Stimulated activated CD4-positive, alpha-beta T cell treated with anti-CD3 and anti-CD28 coated beads, Interleukin-1b, Interleukin-23, amount 100 ng/mL, for 24 hours (primary cell): ENCODE data around the gene CFTR.

Experiments used
- DNase-seq, 4 experiments: peaks; one replicate each; pipeline ENCODE4 v3.0.0-alpha.2; 2020; ENCODE audit warnings: low read depth in 4 of 4, low spot score in 1 of 4

The CFTR gene

GRCh38 chr7:117645481-117646165, 165.8 kb downstream of the CFTR start:
- DNase-seq, result no peak

GRCh38 chr7:117648203-117648866, 168.5 kb downstream of the CFTR start:
- no peak for DNase-seq

- DNase-seq, result no peak
Observed at GRCh38 chr7:117652943-117653680, 173.3 kb downstream of the CFTR start.

GRCh38 chr7:117654780-117655179, 175.0 kb downstream of the CFTR start:
- DNase-seq, result no peak

GRCh38 chr7:117656806-117657205, 177.0 kb downstream of the CFTR start:
- DNase-seq, result no peak

GRCh38 chr7:117659531-117660011, 179.7 kb downstream of the CFTR start:
- no peak for DNase-seq

GRCh38 chr7:117661328-117661727, 181.5 kb downstream of the CFTR start:
- DNase-seq, result no peak

GRCh38 chr7:117664047-117664446, 184.2 kb downstream of the CFTR start:
- no peak for DNase-seq

GRCh38 chr7:117665368-117665767, 185.5 kb downstream of the CFTR start:
- DNase-seq, result no peak

GRCh38 chr7:117666031-117666430, 186.2 kb downstream of the CFTR start:
- DNase-seq, result no peak

- no peak for DNase-seq
Observed at GRCh38 chr7:117666689-117667088, 186.9 kb downstream of the CFTR start.

GRCh38 chr7:117667456-117667855, 187.6 kb downstream of the CFTR start:
- no peak for DNase-seq

- DNase-seq, result no peak
Observed at GRCh38 chr7:117669818-117670217, 190.0 kb downstream of the CFTR start.

GRCh38 chr7:117672453-117672852, 192.6 kb downstream of the CFTR start:
- DNase-seq, result no peak

GRCh38 chr7:117673367-117673766, 193.5 kb downstream of the CFTR start:
- DNase-seq, result no peak

GRCh38 chr7:117673839-117674238, 194.0 kb downstream of the CFTR start:
- no peak for DNase-seq

GRCh38 chr7:117674617-117675016, 194.8 kb downstream of the CFTR start:
- no peak for DNase-seq

- no peak for DNase-seq
Observed at GRCh38 chr7:117675497-117676435, 195.9 kb downstream of the CFTR start.

- DNase-seq, result no peak
Observed at GRCh38 chr7:117679120-117679519, 199.3 kb downstream of the CFTR start.

GRCh38 chr7:117682681-117683385, 203.0 kb downstream of the CFTR start:
- no peak for DNase-seq
